GM18498 (cell line): ENCODE results near the gene ALCAM.

ENCODE experiments used
- ATAC-seq: cut with Tn5 transposase; IDR thresholded peaks from one replicate; pipeline ENCODE4 v1.9.1; 2021; ENCODE audit warnings: mild to moderate bottlenecking, moderate library complexity; ENCODE audit not compliant: unreplicated experiment

The ALCAM gene

GRCh38 chr3:105473521-105474223 lies 107.0 kb downstream of the ALCAM start:
- ATAC-seq, result peak; percentile 70

DNA sequence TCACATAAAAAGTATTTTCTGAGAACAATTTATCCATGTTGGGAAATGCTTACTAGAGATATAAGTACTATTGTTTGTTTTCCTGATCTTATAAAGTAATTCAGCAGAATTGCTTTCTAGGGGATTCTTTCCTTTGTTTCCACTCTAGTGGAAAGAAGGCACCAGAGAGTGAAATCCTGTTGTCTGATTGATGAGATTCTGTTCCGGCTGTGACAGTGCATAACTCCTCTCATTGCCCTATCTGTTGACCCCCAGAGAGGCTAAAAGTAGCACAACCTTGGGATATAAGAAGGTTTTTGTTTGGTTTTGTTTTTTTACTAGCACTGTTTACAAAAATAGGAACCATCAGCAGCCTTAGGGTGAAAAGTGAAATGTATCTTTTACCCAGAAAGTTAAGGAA lies 114.1 kb downstream of the ALCAM start:
- no peak for ATAC-seq

DNA sequence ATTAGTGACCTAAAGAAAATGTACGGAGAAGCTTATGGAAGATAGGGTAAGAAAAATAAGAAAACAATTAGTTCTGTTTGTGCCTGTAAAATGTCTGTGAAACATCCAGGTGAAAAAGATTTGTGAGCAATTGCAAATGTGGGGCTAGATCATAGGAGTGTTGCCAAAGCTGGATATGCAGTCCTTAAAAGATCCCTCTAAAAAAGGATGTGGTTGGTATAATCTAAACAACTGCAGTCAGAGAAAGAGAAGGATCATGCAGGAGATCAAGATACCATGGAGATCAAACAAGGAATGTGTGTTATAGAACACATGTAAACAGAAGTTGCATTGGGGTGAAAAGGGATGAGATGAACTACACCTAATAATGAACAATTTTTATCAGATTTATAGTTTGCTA lies 116.8 kb downstream of the ALCAM start:
- no peak for ATAC-seq

GRCh38 chr3:105490045-105490444 lies 123.3 kb downstream of the ALCAM start:
- ATAC-seq, result no peak

GRCh38 chr3:105493305-105493892 lies 126.7 kb downstream of the ALCAM start:
- ATAC-seq, result no peak

DNA sequence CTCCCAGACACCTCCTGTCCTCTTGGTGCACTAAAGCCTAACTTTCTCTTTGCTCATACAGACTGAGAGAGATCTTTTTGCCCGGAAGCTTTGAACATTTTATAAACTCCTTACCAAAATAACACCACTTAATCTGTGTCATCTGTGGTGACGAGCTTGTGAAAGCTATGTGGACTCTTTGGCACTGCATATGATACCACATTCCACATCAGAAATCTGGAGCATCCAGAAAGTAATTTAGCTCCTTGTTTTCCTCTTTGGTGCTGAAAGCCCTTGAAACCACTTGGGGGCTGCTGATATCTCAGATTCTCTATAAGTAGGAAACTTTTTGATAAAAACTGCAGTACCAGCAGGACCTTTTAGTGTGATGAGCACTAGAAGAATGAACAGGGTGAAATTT lies 128.3 kb downstream of the ALCAM start:
- ATAC-seq, result no peak

DNA sequence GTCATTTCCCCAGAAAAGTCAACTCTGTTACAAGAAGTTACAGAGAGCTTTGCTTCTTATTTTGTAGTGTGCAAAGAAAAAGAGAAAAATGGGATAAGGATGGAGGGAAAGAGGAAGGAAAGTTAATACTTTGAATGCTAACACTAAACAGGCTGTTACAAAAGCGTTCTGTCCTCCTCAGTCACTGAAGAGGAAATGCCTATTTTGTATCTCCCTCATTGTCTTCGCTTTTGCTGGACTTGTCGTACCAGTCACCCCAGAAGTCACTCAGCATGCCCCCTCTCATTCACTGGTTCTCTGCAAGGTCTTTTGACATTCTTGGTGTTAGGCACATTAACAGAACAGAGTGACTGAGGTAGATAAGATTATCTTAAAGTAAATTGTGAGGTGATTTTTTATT lies 129.6 kb downstream of the ALCAM start:
- no peak for ATAC-seq

- ATAC-seq, result no peak
Observed at GRCh38 chr3:105497386-105497785, 130.7 kb downstream of the ALCAM start.

GRCh38 chr3:105499961-105500360 lies 133.3 kb downstream of the ALCAM start:
- no peak for ATAC-seq

- no peak for ATAC-seq
Observed at GRCh38 chr3:105502333-105502732, 135.6 kb downstream of the ALCAM start.

- ATAC-seq, result no peak
Observed at GRCh38 chr3:105503191-105503593, 136.5 kb downstream of the ALCAM start.

- no peak for ATAC-seq
Observed at GRCh38 chr3:105504440-105504951, 137.8 kb downstream of the ALCAM start.

GRCh38 chr3:105505170-105505569 lies 138.5 kb downstream of the ALCAM start:
- no peak for ATAC-seq

- no peak for ATAC-seq
Observed at GRCh38 chr3:105511031-105511430, 144.3 kb downstream of the ALCAM start.

DNA sequence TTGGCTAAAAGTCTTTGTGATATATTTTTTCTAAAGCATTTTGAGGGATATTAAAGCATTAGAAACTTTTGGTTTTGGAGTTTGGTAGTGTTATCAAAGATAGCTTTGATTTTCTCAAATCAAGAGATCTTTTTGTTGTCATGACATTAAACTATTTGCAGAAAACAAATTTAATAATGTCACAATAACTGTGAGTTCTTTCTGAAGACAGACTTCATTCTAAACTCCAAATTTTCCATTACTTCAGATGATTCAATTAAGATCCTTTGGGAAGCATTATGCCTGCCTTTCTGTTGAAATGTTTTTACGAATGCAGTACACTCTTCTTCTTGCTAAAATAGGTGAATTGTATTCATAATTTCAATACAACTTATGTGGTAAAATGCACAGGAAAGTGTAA lies 145.4 kb downstream of the ALCAM start:
- ATAC-seq, result no peak

- ATAC-seq, result no peak
Observed at GRCh38 chr3:105513042-105513441, 146.3 kb downstream of the ALCAM start.

- no peak for ATAC-seq
Observed at GRCh38 chr3:105513886-105514285, 147.2 kb downstream of the ALCAM start.

- ATAC-seq, result no peak
Observed at GRCh38 chr3:105515372-105515771, 148.7 kb downstream of the ALCAM start.

GRCh38 chr3:105516972-105517371 lies 150.3 kb downstream of the ALCAM start:
- no peak for ATAC-seq

DNA sequence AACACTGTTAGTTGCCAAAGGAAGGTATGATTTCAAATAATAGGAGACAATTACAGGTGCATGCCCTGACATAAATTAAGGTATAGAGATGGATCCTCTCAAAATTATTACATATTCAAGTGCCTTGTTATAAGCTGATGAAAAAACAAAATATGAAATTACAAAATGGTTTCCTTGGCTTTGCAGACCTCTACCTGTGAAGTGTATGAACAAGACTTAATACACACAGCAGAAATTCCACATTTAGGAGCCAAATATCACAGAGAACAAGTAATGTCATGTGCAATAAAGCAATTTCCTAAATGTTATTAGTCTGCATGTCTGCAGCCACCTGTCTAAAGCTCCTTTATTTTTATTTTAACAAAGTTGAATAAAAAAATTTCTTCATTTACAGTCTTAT lies 151.5 kb downstream of the ALCAM start:
- no peak for ATAC-seq

DNA sequence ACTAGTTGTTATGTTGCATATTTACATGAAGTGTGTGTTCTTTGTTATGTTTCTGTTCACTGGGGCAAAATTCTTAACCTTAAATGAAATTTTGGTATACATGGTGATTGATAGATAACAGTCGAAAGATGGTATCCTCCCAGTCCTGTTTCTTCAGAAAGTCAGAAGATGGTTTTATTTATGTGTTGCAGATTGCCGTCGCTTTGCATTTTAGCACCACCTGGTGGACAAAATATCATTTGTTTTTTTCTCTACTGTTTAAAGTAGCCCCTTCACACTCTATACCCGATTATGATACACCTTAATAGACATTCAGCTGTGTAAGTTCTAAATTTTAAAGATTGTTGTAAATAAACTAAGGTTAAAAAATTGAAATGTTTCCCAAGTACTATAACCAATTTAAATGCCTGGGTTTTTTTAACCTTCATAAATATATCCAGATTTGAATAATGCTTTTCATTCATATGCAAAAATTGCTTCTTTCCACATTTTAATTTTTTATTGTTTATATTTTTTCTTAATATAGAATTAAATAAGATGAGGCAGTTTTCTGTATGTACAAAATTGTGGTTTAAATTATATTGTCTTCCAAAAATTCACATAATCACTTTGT lies 152.2 kb downstream of the ALCAM start:
- ATAC-seq, result peak; percentile 90

DNA sequence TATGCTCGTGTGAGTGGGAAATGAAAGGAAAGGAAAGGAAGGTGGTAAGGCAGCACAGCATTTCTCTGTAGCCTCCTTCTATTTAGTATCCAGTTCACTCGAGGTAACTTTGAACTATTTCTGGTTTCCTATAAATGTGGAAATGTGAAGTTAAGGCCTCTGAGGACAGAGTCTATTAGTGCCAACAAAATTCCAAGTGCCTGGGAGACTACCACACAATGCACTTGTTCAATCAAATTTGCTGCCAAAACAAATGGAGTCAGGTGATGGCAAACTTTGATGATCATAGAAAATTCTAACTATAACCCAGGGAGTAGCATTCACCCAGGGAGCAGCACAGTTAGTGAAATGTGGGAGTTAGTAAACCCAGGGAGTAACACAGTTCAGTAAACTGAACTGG lies 155.1 kb downstream of the ALCAM start:
- ATAC-seq, result no peak
